T-helper 2 cell (primary cell): ENCODE results near the gene CFI.
A peak's percentile ranks its signal among the peaks of the same experiment; 100 is the strongest.
"Not testable (repeated sequence)": the region's sequence is repeated elsewhere in the genome, so short reads cannot be mapped to it uniquely, and the experiment has no call there.

Experiments used
- DNase-seq, 5 experiments: peaks; one replicate each; pipeline versions ENCODE4 v3.0.0 to v3.0.0-alpha.2; 2012 to 2022

The CFI gene

GRCh38 chr4:109795059-109795458 is 6.7 kb downstream of the CFI start:
- no peak for DNase-seq

- DNase-seq: no peak
Measured at GRCh38 chr4:109787807-109788206, 14.0 kb downstream of the CFI start.

GRCh38 chr4:109786846-109787245 is 15.0 kb downstream of the CFI start:
- no peak for DNase-seq

- not testable (repeated sequence) for DNase-seq
Measured at GRCh38 chr4:109782092-109782491, 19.7 kb downstream of the CFI start.

GRCh38 chr4:109764789-109765402 is 36.9 kb downstream of the CFI start:
- DNase-seq: no peak

- no peak for DNase-seq
Measured at GRCh38 chr4:109764376-109764775, 37.4 kb downstream of the CFI start.

- peak in 1 of 5 experiments; percentile 11 for DNase-seq
Measured at GRCh38 chr4:109760682-109761081, 41.1 kb downstream of the CFI start.

- no peak for DNase-seq
Measured at GRCh38 chr4:109755656-109756055, 46.1 kb downstream of the CFI start.

- DNase-seq: peak in 1 of 5 experiments; percentile 54
Measured at GRCh38 chr4:109754093-109754857, 47.5 kb downstream of the CFI start.

- DNase-seq: peak in 1 of 5 experiments; percentile 9
Measured at GRCh38 chr4:109752525-109752924, 49.3 kb downstream of the CFI start.

GRCh38 chr4:109751852-109752251 is 49.9 kb downstream of the CFI start:
- no peak for DNase-seq

- no peak for DNase-seq
Measured at GRCh38 chr4:109750652-109751244, 51.1 kb downstream of the CFI start.

GRCh38 chr4:109749388-109750082 is 52.3 kb downstream of the CFI start:
- no peak for DNase-seq

- no peak for DNase-seq
Measured at GRCh38 chr4:109748114-109748513, 53.7 kb downstream of the CFI start.

- DNase-seq: no peak
Measured at GRCh38 chr4:109746728-109747127, 55.1 kb downstream of the CFI start.

- no peak for DNase-seq
Measured at GRCh38 chr4:109745830-109746229, 56.0 kb downstream of the CFI start.

- DNase-seq: no peak
Measured at GRCh38 chr4:109739547-109739946, 62.3 kb downstream of the CFI start.

- DNase-seq: no peak
Measured at GRCh38 chr4:109738104-109738872, 63.5 kb downstream of the CFI start.

- no peak for DNase-seq
Measured at GRCh38 chr4:109735566-109736365, 66.0 kb downstream of the CFI start.

GRCh38 chr4:109733728-109734127 is 68.1 kb downstream of the CFI start:
- no peak for DNase-seq
